Stimulated activated memory B cell treated with anti-CD40 and anti-IgM and Interleukin-4, amounts not matched to agents 10 μg/mL and 1 μg/mL and 100 μg/mL, for 72 hours (primary cell): ENCODE results near the gene POLR2J2.
"Not testable (repeated sequence)": the region's sequence is repeated elsewhere in the genome, so short reads cannot be mapped to it uniquely, and the experiment has no call there.

Experiments
- ATAC-seq: fragments of 150-1000 bp; cut with Tn5 transposase; 2 replicates; pipeline ENCODE4 v1.10.0; 2021
- H3K27ac Mint-ChIP-seq: one replicate; pipeline ENCODE4 v1.8.0; 2022; ENCODE audit warnings: mild to moderate bottlenecking, mixed read lengths
- H3K27me3 Mint-ChIP-seq: one replicate; pipeline ENCODE4 v1.8.0; 2022; ENCODE audit warnings: mixed read lengths
- H3K36me3 Mint-ChIP-seq: one replicate; pipeline ENCODE4 v1.8.0; 2022; ENCODE audit warnings: mixed read lengths
- H3K4me1 Mint-ChIP-seq: one replicate; pipeline ENCODE4 v1.8.0; 2022; ENCODE audit warnings: mixed read lengths
- H3K4me3 Mint-ChIP-seq: one replicate; pipeline ENCODE4 v1.8.0; 2022; ENCODE audit warnings: mild to moderate bottlenecking, moderate library complexity, mixed read lengths
- H3K9me3 Mint-ChIP-seq: one replicate; pipeline ENCODE4 v1.8.0; 2022; ENCODE audit warnings: mixed read lengths

The POLR2J2 gene

DNA sequence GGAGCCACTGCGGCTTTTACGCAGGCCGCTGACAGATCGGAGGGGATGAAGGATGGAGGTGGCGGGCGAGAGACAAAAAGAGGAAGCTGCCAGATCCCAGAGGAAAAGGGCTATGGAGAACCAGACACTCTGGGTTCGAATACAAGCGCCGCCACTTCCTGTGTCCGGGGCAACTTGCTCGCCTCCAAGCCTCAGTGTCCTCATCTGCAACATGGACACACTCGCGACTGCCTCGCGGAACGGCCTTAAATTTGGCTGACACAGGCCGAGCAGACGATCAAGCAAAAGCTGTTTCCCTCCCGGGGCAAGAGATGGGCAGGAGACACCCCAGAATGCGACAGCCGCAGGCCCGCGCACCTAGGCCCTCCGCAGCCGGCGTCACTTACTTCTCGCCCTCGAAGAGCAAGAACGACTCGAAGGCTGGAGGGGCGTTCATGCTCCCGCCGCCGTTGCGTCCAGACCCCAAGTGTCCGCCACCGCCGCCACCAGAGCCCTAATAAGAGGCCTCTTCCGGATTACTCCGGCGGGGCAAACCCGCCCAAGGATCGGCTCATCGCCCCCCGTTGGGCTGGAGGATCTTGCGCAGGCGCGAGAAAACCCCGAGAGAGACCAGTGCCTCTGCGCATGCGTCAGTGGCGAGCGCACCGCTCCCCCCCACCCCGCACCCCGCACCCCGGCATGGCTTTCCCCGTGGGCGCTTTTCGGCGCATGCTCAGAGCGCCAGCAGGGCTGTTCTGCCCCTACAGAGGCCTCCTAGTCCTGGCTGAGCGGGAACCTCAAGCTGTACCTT lies at the start of gene POLR2J2:
Gene POLR2J2 (minus strand): TSS at position 498 of the 790 bp plus-strand sequence. CDS start 62 bp downstream, at position 436.
- not testable (repeated sequence) for H3K4me1 Mint-ChIP-seq, H3K36me3 Mint-ChIP-seq, H3K9me3 Mint-ChIP-seq, H3K27me3 Mint-ChIP-seq
- Mint-ChIP-seq H3K4me3 (peak within 1 kb of the TSS; percentile 80), H3K27ac (peak within 1 kb of the TSS; percentile 68)
- peak; percentile 93 for ATAC-seq

DNA sequence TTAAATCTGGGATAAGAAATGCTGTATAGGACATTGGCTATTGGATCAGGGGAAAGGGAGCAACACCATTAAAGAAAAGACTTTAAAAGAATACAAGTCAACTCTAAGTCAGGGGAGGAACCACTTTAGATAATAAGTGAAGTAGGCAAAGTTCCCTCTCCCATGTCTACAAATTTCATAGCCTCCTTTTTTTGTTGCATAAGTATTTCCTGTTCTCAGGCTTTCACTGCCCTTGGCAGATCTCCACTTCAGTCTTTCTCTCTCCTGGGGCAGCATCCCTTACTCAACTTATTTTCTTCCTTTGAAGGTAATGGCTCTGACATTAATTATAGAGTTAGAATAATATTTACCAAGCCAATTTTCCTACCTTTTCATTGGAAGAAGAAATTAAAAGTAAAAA lies 47.0 kb upstream of the POLR2J2 start:
- not testable (repeated sequence) for H3K27me3 Mint-ChIP-seq, H3K4me3 Mint-ChIP-seq, H3K4me1 Mint-ChIP-seq, H3K36me3 Mint-ChIP-seq, H3K27ac Mint-ChIP-seq, H3K9me3 Mint-ChIP-seq, ATAC-seq

GRCh38 chr7:102715718-102716117 lies 44.3 kb upstream of the POLR2J2 start:
- not testable (repeated sequence) for H3K36me3 Mint-ChIP-seq, H3K27me3 Mint-ChIP-seq, H3K4me3 Mint-ChIP-seq, H3K9me3 Mint-ChIP-seq, H3K27ac Mint-ChIP-seq
- peak; percentile 79 for ATAC-seq
- peaks cover 16% of the 10 kb centered on the region for H3K4me1 Mint-ChIP-seq

GRCh38 chr7:102714774-102715522 lies 43.5 kb upstream of the POLR2J2 start:
- H3K36me3 Mint-ChIP-seq, H3K9me3 Mint-ChIP-seq, H3K27ac Mint-ChIP-seq, H3K4me3 Mint-ChIP-seq, H3K27me3 Mint-ChIP-seq: not testable (repeated sequence)
- peak; percentile 58 for ATAC-seq
- H3K4me1 Mint-ChIP-seq = peaks cover 16% of the 10 kb centered on the region

- ATAC-seq = peak; percentile 83
- Mint-ChIP-seq H3K4me1 (peaks cover 16% of the 10 kb centered on the region), H3K27ac (peak overlapping the region; percentile 82)
- not testable (repeated sequence) for H3K36me3 Mint-ChIP-seq, H3K27me3 Mint-ChIP-seq, H3K4me3 Mint-ChIP-seq, H3K9me3 Mint-ChIP-seq
Observed at GRCh38 chr7:102713691-102714080, 42.2 kb upstream of the POLR2J2 start.

GRCh38 chr7:102713011-102713690 lies 41.7 kb upstream of the POLR2J2 start:
- H3K36me3 Mint-ChIP-seq, H3K27me3 Mint-ChIP-seq, H3K9me3 Mint-ChIP-seq: not testable (repeated sequence)
- peaks cover 16% of the 10 kb centered on the region for H3K4me1 Mint-ChIP-seq
- peak; percentile 92 for ATAC-seq
- peak overlapping the region; percentile 82 for H3K27ac Mint-ChIP-seq
- H3K4me3 Mint-ChIP-seq = peak overlapping the region; percentile 62

DNA sequence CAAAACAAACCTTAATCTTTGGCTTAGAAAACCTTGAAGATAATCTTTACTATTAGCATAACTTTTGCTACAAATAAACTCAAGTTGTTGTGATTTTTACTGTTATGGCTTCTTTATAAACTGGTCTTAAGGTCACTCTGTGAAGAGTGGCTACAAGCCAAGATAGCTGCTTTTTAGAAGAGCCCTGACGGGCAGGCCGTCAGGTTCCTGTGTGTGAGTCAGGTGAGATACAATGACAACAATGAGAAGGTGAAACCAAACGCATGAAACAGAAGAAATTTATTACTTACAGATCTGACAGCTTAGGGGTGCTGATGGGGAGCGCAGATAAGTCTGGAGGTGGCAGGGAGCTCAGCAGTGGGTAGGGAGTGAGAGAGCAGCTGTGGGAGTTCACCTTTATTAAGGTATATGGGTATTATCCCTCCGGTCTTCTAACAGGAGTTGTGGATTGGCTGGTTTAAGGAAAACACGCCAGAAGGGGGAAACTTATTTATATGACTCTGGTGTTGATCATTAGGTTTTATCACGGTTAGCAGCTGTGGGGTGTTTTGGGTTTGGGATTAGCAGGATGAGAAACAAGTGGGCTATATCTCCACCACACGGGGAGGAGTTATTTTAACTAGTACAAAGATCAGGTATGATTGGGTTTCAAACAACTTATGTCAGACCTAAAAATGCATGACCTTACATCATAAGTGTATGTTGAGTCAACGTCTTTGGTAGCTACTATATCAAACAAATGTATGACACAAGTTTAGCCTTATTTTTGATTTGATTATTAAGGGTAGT lies 27.7 kb upstream of the POLR2J2 start:
- peaks cover 11% of the 10 kb centered on the region for H3K27me3 Mint-ChIP-seq
- H3K27ac Mint-ChIP-seq, H3K4me1 Mint-ChIP-seq, ATAC-seq, H3K4me3 Mint-ChIP-seq, H3K9me3 Mint-ChIP-seq, H3K36me3 Mint-ChIP-seq: not testable (repeated sequence)

DNA sequence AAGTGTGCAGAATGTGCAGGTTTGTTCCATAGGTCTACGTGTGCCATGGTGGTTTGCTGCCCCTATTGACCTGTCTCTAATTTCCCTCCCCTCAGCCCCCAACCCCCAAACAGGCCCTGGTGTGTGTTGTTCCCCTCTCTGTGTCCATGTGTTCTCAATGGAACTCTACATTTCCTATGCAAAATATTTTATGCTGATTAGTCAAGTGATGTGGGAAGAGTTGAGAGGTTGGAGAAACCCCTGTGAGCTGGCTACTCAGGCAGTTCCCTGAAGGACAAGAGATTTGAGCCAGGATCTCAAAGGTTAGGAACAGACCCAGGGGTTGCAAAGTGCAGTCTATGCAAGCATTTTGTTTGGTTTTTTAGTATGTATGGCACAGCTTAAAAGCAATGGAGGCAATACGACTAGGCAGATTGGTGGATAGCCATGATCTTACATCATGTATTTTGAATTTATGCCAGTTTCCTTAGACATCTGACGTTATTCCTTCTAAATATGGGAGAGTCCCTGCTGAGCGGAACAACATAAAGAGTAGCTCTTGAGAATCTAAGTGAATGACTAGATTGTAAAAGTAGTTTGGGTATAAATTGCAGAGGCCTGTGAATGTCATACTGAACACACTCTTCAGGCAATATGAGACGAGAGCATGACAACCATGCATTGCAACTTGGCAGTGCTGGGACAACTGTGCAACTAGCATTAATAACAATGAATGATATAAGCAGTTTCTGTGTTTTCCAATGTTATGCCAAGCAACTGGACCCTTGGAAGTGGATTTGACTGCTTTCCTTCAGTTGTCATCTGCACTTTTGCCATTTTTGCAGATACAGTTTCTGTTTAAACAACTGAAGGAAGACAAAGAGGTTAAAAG lies 26.4 kb upstream of the POLR2J2 start:
- H3K36me3 Mint-ChIP-seq, ATAC-seq, H3K4me1 Mint-ChIP-seq, H3K9me3 Mint-ChIP-seq, H3K27ac Mint-ChIP-seq, H3K4me3 Mint-ChIP-seq: not testable (repeated sequence)
- peaks cover 11% of the 10 kb centered on the region for H3K27me3 Mint-ChIP-seq

DNA sequence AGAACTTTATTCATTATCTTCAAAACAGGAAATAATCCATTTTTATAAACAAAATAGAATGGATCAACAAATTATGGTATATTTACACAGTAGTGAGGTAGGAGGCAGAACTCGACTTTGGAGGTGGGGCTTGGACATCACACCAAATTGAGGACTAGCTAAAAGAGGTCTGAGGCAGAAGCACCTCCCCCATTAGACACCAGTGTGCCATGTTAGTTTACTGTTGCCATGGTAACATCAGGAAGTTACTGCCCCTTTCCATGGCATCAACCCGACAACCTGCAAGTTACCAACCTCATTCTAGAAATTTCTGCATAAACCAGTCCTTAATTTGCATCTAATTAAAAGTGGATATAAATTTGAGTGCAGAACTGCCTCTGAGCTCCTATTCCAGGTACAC lies 24.5 kb upstream of the POLR2J2 start:
- not testable (repeated sequence) for H3K36me3 Mint-ChIP-seq, H3K4me3 Mint-ChIP-seq, ATAC-seq, H3K27ac Mint-ChIP-seq, H3K4me1 Mint-ChIP-seq, H3K9me3 Mint-ChIP-seq
- H3K27me3 Mint-ChIP-seq = peaks cover 11% of the 10 kb centered on the region

GRCh38 chr7:102695033-102695552 lies 23.6 kb upstream of the POLR2J2 start:
- H3K4me1 Mint-ChIP-seq, H3K4me3 Mint-ChIP-seq, H3K27ac Mint-ChIP-seq, ATAC-seq, H3K36me3 Mint-ChIP-seq, H3K9me3 Mint-ChIP-seq: not testable (repeated sequence)
- peaks cover 11% of the 10 kb centered on the region for H3K27me3 Mint-ChIP-seq

- H3K36me3 Mint-ChIP-seq, H3K4me1 Mint-ChIP-seq, ATAC-seq, H3K27me3 Mint-ChIP-seq, H3K27ac Mint-ChIP-seq, H3K4me3 Mint-ChIP-seq, H3K9me3 Mint-ChIP-seq: not testable (repeated sequence)
Observed at GRCh38 chr7:102694008-102694407, 22.5 kb upstream of the POLR2J2 start.

DNA sequence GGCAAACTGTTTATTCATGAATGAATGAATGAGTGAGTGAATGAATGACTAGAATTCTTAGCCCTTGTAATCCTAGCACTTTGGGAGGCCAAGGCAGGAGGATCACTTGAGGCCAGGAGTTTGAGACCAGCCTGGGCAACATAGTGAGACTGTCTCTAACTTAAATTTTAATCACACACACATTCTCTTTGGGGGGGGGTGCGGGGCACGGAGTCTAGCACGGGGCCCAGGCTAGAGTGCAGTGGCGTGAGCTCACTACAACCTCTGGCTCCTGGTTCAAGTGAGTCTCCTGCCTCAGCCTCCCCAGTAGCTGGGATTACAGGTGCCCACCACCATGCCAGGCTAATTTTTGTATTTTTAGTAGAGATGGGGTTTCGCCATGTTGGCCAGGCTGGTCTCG lies 19.1 kb upstream of the POLR2J2 start:
- ATAC-seq, H3K36me3 Mint-ChIP-seq, H3K9me3 Mint-ChIP-seq, H3K4me3 Mint-ChIP-seq, H3K27ac Mint-ChIP-seq, H3K4me1 Mint-ChIP-seq, H3K27me3 Mint-ChIP-seq: not testable (repeated sequence)

DNA sequence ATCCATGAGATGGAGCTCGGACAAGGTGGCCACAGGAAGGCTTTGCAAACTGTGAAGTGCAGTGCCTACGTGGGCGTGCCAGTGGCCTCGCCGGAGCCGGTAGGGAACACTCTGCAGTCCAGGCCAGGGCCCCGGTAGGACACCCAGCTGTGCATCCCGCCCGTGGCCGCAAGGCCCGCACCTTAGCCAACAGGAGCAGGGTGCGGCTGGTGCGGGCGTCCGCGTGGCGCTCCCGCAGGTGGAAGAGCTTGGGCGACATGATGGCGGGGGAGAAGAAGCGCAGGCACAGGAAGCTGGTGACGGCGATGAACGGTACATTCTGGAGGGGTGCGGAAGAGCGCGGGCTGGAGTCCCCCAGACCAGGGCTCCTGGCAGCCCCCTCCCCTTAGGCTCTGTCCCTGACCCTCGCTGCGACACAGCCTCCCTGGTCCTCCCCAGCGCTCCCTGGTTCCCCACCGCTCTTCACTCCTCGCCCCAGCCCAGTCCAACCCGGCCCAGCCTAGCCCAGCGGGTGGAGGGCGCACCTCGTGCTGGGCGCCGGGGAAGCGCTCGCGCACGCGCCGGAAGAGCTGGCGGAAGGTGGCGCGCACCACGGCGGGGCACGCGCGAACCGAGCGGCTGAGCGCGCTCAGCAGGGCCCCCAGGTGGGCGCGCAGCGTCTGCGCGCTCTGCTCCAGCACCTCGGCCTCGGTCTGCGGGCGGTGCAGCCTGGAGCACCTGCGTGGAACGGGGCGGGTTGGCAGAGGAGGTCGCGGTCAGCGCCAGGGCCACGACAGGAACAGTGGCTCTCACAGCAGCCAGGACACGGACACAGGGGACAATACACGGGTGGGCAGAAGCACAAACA lies 18.2 kb upstream of the POLR2J2 start:
- H3K27me3 Mint-ChIP-seq, H3K27ac Mint-ChIP-seq, H3K36me3 Mint-ChIP-seq, H3K4me3 Mint-ChIP-seq, H3K9me3 Mint-ChIP-seq, H3K4me1 Mint-ChIP-seq: not testable (repeated sequence)
- ATAC-seq = peak; percentile 88
